Testis (tissue), 2 donors: ENCODE data around the gene PTPN2.

ENCODE experiments used
- POLR2A ChIP-seq: fragments of 450-650 bp; IDR thresholded peaks from one replicate; pipeline ENCODE4 v1.6.1; 2017; ENCODE audit warnings: antibody characterized with exemption, mild to moderate bottlenecking, moderate library complexity
- TF ChIP-seq, protein P1 (sequence below), 3 experiments: fragments of 450-650 bp in 2 of 3; fragments of 200-600 bp in 1 of 3; sonication (generic) in 1 of 3; IDR thresholded peaks; one replicate each; pipeline ENCODE4 v1.5.1; 2016 to 2019; ENCODE audit warnings: antibody characterized with exemption in 3 of 3, mild to moderate bottlenecking in 2 of 3, moderate library complexity in 1 of 3

DNA sequence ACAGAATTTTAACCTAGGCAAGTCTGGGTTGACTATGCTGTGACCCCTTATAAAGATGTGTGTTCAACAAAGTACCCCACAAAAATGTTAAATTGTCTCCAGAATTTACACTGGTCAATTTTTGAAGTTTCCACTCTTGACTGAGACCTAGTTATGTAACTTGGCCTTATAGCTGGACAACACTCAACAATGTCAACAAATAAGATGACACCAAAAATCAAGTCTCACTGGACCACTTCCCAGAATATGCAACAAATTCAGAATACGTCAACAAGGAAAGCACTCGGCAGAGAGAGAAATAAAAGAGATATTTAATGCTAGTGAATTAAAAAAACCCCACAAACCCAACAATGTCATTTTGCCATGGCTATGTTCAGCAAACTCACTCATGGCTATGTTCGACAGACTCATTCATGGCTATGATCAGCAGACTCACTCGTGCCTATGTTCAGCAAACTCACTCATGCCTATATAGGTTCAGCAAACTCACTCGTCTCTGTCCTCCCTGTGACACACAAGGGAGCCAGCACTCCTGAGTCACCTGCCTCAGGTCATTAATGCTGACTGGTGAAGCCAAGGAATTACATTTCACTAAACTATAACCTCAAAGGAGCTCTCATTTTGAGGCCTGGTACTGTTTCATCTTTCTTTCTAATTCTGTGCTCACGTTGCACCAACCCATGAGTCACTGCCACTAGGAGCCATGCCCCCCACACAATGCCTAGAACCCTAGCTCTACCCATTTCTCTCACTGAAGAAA lies 72.7 kb downstream of the PTPN2 start:
- no peak for TF ChIP-seq POLR2A
- TF ChIP-seq, protein P1, sequence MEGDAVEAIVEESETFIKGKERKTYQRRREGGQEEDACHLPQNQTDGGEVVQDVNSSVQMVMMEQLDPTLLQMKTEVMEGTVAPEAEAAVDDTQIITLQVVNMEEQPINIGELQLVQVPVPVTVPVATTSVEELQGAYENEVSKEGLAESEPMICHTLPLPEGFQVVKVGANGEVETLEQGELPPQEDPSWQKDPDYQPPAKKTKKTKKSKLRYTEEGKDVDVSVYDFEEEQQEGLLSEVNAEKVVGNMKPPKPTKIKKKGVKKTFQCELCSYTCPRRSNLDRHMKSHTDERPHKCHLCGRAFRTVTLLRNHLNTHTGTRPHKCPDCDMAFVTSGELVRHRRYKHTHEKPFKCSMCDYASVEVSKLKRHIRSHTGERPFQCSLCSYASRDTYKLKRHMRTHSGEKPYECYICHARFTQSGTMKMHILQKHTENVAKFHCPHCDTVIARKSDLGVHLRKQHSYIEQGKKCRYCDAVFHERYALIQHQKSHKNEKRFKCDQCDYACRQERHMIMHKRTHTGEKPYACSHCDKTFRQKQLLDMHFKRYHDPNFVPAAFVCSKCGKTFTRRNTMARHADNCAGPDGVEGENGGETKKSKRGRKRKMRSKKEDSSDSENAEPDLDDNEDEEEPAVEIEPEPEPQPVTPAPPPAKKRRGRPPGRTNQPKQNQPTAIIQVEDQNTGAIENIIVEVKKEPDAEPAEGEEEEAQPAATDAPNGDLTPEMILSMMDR (IDR thresholded peaks at IDR 0.05) = no peak
